Measurements from ENCODE around the gene ANKFN1. TPM values are rescaled to one million over a fixed set of nuclear protein-coding genes. Genes with fewer than 3 reads are reported as not detected.

Gene ANKFN1
- total and polyA plus RNA-seq, 7 donors: 0.01 to 0.28 (median 0.04) TPM; not detected in 3

DNA sequence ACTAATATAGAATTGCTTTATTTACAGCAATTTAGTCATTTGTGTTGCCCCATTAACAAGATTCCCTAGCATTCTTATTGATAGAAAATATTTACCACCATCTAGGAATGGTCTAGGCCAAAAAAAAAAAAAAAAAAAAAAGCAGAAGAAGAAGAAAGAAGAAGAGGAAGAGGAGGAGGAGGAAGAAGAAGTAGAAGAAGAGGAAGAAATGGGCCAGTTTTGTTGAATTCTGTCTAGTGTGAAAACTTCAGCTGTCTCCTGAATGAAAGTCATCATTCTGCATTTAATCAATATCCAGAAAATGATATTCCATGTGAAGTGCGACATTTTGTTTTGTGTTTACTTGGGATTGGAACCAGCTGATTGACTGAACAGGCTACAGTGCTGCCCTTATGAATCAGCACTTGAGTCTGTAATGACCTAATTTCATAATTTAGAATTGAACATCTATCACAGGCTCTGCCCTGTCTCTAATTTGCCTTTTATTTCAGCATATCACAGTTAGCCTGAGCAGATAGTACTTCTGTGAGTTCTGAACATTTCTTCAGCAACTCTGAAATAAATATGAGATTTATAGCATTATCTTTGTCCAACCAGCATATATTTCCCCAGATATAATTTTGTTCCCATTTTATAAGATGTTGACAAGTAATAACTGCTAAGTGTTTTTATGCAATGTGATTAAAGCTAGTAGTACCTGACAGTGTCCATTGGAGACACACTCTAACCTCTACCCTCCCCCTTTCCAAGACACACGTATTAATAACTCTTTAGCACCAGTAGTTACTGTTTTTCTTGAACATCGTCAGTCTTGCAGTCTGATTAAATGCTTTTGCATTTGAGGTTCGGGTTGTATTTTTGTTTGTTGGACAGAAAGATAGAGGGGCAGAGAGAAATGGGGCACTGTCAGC is 5.9 kb downstream of the ANKFN1 start:
- DNase-seq: no peak
- H3K4me1 ChIP-seq: no peaks in the 10 kb centered on the region
- H3K4me3 ChIP-seq: no peak overlapping the region
- 79 to 80% (median 80%) methylated on average over 4 of the region's 4 CpGs for whole genome bisulfite sequencing, 3 donors
- TF ChIP-seq, protein P1, sequence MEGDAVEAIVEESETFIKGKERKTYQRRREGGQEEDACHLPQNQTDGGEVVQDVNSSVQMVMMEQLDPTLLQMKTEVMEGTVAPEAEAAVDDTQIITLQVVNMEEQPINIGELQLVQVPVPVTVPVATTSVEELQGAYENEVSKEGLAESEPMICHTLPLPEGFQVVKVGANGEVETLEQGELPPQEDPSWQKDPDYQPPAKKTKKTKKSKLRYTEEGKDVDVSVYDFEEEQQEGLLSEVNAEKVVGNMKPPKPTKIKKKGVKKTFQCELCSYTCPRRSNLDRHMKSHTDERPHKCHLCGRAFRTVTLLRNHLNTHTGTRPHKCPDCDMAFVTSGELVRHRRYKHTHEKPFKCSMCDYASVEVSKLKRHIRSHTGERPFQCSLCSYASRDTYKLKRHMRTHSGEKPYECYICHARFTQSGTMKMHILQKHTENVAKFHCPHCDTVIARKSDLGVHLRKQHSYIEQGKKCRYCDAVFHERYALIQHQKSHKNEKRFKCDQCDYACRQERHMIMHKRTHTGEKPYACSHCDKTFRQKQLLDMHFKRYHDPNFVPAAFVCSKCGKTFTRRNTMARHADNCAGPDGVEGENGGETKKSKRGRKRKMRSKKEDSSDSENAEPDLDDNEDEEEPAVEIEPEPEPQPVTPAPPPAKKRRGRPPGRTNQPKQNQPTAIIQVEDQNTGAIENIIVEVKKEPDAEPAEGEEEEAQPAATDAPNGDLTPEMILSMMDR (IDR thresholded peaks at IDR 0.05): no peak
- no peaks in the 10 kb centered on the region for H3K36me3 ChIP-seq (ENCODE audit: insufficient read depth in 1 of 2, low read depth in 1 of 2)
- ATAC-seq: no peak
- intact Hi-C loops (cut with DNase I): no loop called here
- no peaks in the 10 kb centered on the region for H3K9me3 ChIP-seq
- H3K27ac ChIP-seq: no peak overlapping the region
- H3K27me3 ChIP-seq (ENCODE audit: insufficient read depth in 3 of 3, low read length in 2 of 3): no peaks in the 10 kb centered on the region

DNA sequence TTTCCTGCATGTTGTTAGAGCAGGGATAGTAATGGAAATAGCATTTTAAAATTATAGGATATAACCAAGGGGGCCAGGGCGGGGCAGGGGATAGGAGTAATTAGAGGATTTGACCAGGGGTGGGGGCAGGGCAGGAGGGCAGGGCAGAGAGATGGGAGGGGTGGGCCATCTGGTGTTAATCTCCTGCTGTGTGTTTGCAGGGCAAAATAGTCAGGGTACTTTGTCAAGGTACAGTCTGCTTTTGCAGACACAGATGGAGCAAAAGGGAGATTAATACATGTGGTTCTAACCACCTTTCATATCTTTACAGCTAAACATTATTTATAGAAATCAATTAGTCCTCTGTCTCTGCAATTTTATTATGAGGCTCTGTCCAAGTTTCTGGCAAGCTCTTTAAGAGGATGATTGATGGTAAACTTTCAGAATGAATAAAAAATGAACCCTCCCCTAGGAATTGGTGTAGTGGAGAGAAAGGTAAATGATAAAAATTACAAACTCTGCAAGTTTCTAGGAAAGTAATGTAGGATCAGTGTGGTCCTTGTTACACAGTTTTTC is 6.6 kb downstream of the ANKFN1 start:
- intact Hi-C loops (cut with DNase I): no loop called here
- DNase-seq: no peak

DNA sequence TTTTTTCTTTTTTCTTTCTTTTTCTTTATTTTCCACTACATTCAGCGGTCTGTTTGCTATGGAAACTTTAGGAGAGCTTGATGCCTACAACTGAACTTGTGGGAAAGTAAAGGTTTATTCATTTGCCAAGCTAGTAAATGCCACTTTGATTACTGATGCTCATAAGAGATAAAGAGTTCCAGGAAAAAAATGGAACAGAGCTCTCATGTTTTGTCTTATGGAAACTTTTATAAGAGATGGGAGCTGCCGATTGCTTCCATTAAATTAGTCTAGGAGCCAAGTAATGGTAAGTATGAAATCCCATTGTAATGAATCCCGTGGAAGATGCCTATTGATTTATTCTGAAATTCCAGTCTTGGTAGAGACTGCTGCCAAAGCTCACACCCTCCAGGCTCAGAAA is 7.1 kb downstream of the ANKFN1 start:
- no peaks in the 10 kb centered on the region for H3K9me3 ChIP-seq
- 56 to 60% (median 58%) methylated on average over 3 of the region's 3 CpGs for WGBS, 3 donors
- H3K27me3 ChIP-seq (ENCODE audit: insufficient read depth in 3 of 3, low read length in 2 of 3): no peaks in the 10 kb centered on the region
- no peak overlapping the region for H3K27ac ChIP-seq
- TF ChIP-seq, protein P1 (IDR thresholded peaks at IDR 0.05): no peak
- H3K4me3 ChIP-seq: no peak overlapping the region
- intact Hi-C loops (cut with DNase I): no loop called here
- no peak for ATAC-seq
- no peaks in the 10 kb centered on the region for H3K36me3 ChIP-seq (ENCODE audit: insufficient read depth in 1 of 2, low read depth in 1 of 2)
- no peaks in the 10 kb centered on the region for H3K4me1 ChIP-seq
- DNase-seq: no peak

More for the DNA sequence above, 6.6 kb downstream of the ANKFN1 start:
- TF ChIP-seq, protein P1 (IDR thresholded peaks at IDR 0.05): no peak
- Histone ChIP-seq H3K9me3 (no peaks in the 10 kb centered on the region), H3K4me1 (no peaks in the 10 kb centered on the region), H3K4me3 (no peak overlapping the region), H3K36me3 (ENCODE audit: insufficient read depth in 1 of 2, low read depth in 1 of 2) (no peaks in the 10 kb centered on the region), H3K27ac (no peak overlapping the region), H3K27me3 (ENCODE audit: insufficient read depth in 3 of 3, low read length in 2 of 3) (no peaks in the 10 kb centered on the region)
- no peak for ATAC-seq
- WGBS, 3 donors: 71 to 76% (median 74%) methylated on average over 1 of the region's 1 CpG

DNA sequence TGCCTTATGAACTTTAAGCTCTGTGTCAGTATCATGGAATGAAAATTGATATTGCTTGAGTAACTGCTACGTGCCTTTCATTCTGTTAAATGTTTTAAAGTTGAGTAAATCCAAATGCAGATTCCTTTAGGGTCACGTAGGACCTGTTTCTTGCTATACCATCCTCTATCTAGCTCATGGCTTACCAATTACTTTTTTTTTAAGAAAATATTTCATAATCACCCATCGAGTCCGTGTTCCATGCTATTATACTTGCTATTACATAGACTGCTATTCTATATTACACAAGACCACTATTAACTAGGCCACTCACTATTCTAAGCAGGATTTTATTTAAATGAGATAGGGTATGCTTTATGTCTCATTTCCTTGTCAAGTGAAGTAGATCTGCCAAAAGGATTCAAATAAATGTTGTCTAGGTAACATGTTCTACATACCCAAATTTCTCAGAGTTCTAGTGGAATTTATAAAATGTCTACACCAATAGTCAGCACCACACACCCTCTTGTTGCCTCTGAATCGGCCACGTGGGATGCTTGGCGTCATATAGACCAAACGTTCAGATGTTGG is 11.9 kb downstream of the ANKFN1 start:
- ATAC-seq (peak; percentile 25 to 80 (median 58)), DNase-seq (no peak)
- intact Hi-C loops (cut with DNase I): no loop called here
- Histone ChIP-seq H3K27ac (no peak overlapping the region), H3K4me1 (no peaks in the 10 kb centered on the region), H3K27me3 (ENCODE audit: insufficient read depth in 3 of 3, low read length in 2 of 3) (no peaks in the 10 kb centered on the region), H3K36me3 (ENCODE audit: insufficient read depth in 1 of 2, low read depth in 1 of 2) (no peaks in the 10 kb centered on the region), H3K4me3 (no peak overlapping the region), H3K9me3 (no peaks in the 10 kb centered on the region)
- TF ChIP-seq, protein P1 (IDR thresholded peaks at IDR 0.05): no peak
- WGBS, 3 donors: 55 to 68% (median 61%) methylated on average over 8 of the region's 8 CpGs
